Spleen (tissue), 7 donors: ENCODE measurements around the gene GNL2.

Experiments used
- POLR2A ChIP-seq, 3 donors: fragments of 450-650 bp; IDR thresholded peaks; one replicate each; pipeline ENCODE4 v1.5.1; 2017; ENCODE audit warnings: antibody characterized with exemption in 3 of 3, mild to moderate bottlenecking in 1 of 3
- POLR2AphosphoS5 ChIP-seq, 3 donors: sonication (generic); formaldehyde crosslinking; IDR thresholded peaks; one replicate each; pipeline ENCODE4 v1.5.1; 2017; ENCODE audit warnings: antibody characterized with exemption in 3 of 3
- TF ChIP-seq, protein P1 (sequence below), 11 experiments: fragments of 200-600 bp in 7 of 11; fragments of 450-650 bp in 4 of 11; sonication (generic) in 4 of 11; IDR thresholded peaks in 8 of 11; conservative IDR thresholded peaks in 3 of 11; 1 replicate in 7 of 11; 2 replicates in 4 of 11; pipeline versions ENCODE4 v1.4.0 to v1.8.0; 2016 to 2021; ENCODE audit warnings: antibody characterized with exemption in 11 of 11, inconsistent platforms in 4 of 11, mild to moderate bottlenecking in 1 of 11
- donor health status: DM: no; HTN: no; CAD: no; lungs with moderate emphysema.
- donor health status: DM: no; HTN: no; CAD: no.
- donor health status: DM: no; HTN: no; CAD: no.

DNA sequence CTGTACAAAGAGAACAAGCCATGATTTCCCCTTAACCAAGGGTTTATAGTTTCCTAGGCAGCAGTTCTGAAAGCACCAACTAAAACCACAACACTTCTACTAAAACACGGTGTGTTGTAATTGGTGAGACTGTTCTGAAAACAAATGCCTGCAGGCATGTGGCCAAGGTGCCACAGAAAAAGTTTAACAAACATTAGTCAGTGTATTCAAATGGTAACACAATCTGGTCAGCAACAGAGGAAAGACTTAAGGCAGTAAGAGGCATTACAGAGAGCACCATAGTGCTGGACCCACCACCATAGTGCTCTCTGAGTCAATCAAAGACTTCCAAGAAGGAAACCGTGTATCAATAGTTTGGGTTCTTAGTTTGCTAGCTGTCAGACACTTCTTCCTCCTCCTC lies 58.4 kb downstream of the GNL2 start:
- TF ChIP-seq, protein P1, sequence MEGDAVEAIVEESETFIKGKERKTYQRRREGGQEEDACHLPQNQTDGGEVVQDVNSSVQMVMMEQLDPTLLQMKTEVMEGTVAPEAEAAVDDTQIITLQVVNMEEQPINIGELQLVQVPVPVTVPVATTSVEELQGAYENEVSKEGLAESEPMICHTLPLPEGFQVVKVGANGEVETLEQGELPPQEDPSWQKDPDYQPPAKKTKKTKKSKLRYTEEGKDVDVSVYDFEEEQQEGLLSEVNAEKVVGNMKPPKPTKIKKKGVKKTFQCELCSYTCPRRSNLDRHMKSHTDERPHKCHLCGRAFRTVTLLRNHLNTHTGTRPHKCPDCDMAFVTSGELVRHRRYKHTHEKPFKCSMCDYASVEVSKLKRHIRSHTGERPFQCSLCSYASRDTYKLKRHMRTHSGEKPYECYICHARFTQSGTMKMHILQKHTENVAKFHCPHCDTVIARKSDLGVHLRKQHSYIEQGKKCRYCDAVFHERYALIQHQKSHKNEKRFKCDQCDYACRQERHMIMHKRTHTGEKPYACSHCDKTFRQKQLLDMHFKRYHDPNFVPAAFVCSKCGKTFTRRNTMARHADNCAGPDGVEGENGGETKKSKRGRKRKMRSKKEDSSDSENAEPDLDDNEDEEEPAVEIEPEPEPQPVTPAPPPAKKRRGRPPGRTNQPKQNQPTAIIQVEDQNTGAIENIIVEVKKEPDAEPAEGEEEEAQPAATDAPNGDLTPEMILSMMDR (IDR thresholded peaks at IDR 0.05 in 8 of 11, conservative IDR thresholded peaks at IDR 0.05 in 3 of 11), result no peak
- TF ChIP-seq POLR2AphosphoS5 (IDR thresholded peaks at IDR 0.05) (no peak), POLR2A (IDR thresholded peaks at IDR 0.05) (no peak)
